GM19395 (cell line): ENCODE measurements around the gene NEK3.
"Not testable (repeated sequence)": the region's sequence is repeated elsewhere in the genome, so short reads cannot be mapped to it uniquely, and the experiment has no call there.

ENCODE experiments used
- ATAC-seq: cut with Tn5 transposase; IDR thresholded peaks from one replicate; pipeline ENCODE4 v1.9.1; 2021; ENCODE audit warnings: mild to moderate bottlenecking, moderate library complexity; ENCODE audit not compliant: unreplicated experiment

The NEK3 gene

GRCh38 chr13:52159159-52159982 is at the start of gene NEK3:
Gene NEK3, minus strand, starts transcription at chr13:52159597. Its CDS starts 3,406 bp downstream, at chr13:52156191.
- ATAC-seq = peak; percentile 78

- not testable (repeated sequence) for ATAC-seq
Observed at GRCh38 chr13:52208384-52208783, 49.0 kb upstream of the NEK3 start.

- ATAC-seq = not testable (repeated sequence)
Observed at GRCh38 chr13:52207896-52208295, 48.5 kb upstream of the NEK3 start.

- ATAC-seq = not testable (repeated sequence)
Observed at GRCh38 chr13:52207337-52207736, 47.9 kb upstream of the NEK3 start.

GRCh38 chr13:52204546-52204945 is 45.1 kb upstream of the NEK3 start:
- not testable (repeated sequence) for ATAC-seq

- ATAC-seq = not testable (repeated sequence)
Observed at GRCh38 chr13:52203864-52204263, 44.5 kb upstream of the NEK3 start.

GRCh38 chr13:52202506-52202905 is 43.1 kb upstream of the NEK3 start:
- not testable (repeated sequence) for ATAC-seq

- ATAC-seq = not testable (repeated sequence)
Observed at GRCh38 chr13:52201439-52202193, 42.2 kb upstream of the NEK3 start.

GRCh38 chr13:52195401-52195837 is 36.0 kb upstream of the NEK3 start:
- peak; percentile 70 for ATAC-seq

- peak; percentile 72 for ATAC-seq
Observed at GRCh38 chr13:52194184-52194868, 34.9 kb upstream of the NEK3 start.

- not testable (repeated sequence) for ATAC-seq
Observed at GRCh38 chr13:52193587-52194183, 34.3 kb upstream of the NEK3 start.

GRCh38 chr13:52187424-52188187 is 28.2 kb upstream of the NEK3 start:
- ATAC-seq = peak; percentile 68

- peak; percentile 11 for ATAC-seq
Observed at GRCh38 chr13:52187029-52187423, 27.6 kb upstream of the NEK3 start.

- not testable (repeated sequence) for ATAC-seq
Observed at GRCh38 chr13:52181316-52181954, 22.0 kb upstream of the NEK3 start.

- no peak for ATAC-seq
Observed at GRCh38 chr13:52179925-52180324, 20.5 kb upstream of the NEK3 start.

- no peak for ATAC-seq
Observed at GRCh38 chr13:52177276-52177675, 17.9 kb upstream of the NEK3 start.

- not testable (repeated sequence) for ATAC-seq
Observed at GRCh38 chr13:52173970-52174369, 14.6 kb upstream of the NEK3 start.

- ATAC-seq = no peak
Observed at GRCh38 chr13:52173373-52173772, 14.0 kb upstream of the NEK3 start.

- not testable (repeated sequence) for ATAC-seq
Observed at GRCh38 chr13:52171686-52172085, 12.3 kb upstream of the NEK3 start.
